HepG2 (cell line): ENCODE measurements around the gene NHERF2.

ENCODE experiments used
- HOXA5 ChIP-seq: sonication (generic); formaldehyde crosslinking; IDR thresholded peaks from 2 replicates; pipeline ENCODE4 v1.4.0; 2020; ENCODE audit warnings: missing genetic modification reagents
- POLR2AphosphoS5 ChIP-seq: IDR thresholded peaks from 2 replicates; pipeline ENCODE4 v1.6.1; 2012; ENCODE audit warnings: low read depth, low read length
- ZNF282 ChIP-seq: fragments of 450-650 bp; IDR thresholded peaks from 2 replicates; pipeline ENCODE4 v1.6.1; 2018; ENCODE audit not compliant: partially characterized antibody
- TF ChIP-seq, protein P1 (sequence below): sonication (generic); formaldehyde crosslinking; IDR thresholded peaks from 2 replicates; pipeline ENCODE4 v1.5.0; 2020; ENCODE audit warnings: mild to moderate bottlenecking, missing genetic modification reagents, moderate library complexity
- TF ChIP-seq, protein P2 (sequence below): IDR thresholded peaks from 2 replicates; pipeline ENCODE4 v1.6.1; 2016; ENCODE audit warnings: low read depth

GRCh38 chr16:2042171-2042985, 15.7 kb downstream of the NHERF2 start:
- TF ChIP-seq POLR2AphosphoS5 = no peak
- TF ChIP-seq, protein P1, sequence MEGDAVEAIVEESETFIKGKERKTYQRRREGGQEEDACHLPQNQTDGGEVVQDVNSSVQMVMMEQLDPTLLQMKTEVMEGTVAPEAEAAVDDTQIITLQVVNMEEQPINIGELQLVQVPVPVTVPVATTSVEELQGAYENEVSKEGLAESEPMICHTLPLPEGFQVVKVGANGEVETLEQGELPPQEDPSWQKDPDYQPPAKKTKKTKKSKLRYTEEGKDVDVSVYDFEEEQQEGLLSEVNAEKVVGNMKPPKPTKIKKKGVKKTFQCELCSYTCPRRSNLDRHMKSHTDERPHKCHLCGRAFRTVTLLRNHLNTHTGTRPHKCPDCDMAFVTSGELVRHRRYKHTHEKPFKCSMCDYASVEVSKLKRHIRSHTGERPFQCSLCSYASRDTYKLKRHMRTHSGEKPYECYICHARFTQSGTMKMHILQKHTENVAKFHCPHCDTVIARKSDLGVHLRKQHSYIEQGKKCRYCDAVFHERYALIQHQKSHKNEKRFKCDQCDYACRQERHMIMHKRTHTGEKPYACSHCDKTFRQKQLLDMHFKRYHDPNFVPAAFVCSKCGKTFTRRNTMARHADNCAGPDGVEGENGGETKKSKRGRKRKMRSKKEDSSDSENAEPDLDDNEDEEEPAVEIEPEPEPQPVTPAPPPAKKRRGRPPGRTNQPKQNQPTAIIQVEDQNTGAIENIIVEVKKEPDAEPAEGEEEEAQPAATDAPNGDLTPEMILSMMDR (CRISPR knock-in tag) = no peak
- no peak for TF ChIP-seq ZNF282
- no peak for TF ChIP-seq HOXA5 (CRISPR knock-in tag)
- TF ChIP-seq, protein P2, sequence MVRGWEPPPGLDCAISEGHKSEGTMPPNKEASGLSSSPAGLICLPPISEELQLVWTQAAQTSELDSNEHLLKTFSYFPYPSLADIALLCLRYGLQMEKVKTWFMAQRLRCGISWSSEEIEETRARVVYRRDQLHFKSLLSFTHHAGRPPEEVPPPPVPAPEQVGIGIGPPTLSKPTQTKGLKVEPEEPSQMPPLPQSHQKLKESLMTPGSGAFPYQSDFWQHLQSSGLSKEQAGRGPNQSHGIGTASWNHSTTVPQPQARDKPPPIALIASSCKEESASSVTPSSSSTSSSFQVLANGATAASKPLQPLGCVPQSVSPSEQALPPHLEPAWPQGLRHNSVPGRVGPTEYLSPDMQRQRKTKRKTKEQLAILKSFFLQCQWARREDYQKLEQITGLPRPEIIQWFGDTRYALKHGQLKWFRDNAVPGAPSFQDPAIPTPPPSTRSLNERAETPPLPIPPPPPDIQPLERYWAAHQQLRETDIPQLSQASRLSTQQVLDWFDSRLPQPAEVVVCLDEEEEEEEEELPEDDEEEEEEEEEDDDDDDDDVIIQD (CRISPR knock-in tag) = no peak
